Stimulated activated CD8-positive, alpha-beta memory T cell treated with anti-CD3 and anti-CD28 coated beads, Interleukin-15, amount 100 ng/mL, for 1 hour (primary cell): ENCODE data around the gene TOP1.

Source experiments
- DNase-seq: peaks from one replicate; pipeline ENCODE4 v3.0.0-alpha.2; 2020; ENCODE audit warnings: low read depth

The TOP1 gene

DNA sequence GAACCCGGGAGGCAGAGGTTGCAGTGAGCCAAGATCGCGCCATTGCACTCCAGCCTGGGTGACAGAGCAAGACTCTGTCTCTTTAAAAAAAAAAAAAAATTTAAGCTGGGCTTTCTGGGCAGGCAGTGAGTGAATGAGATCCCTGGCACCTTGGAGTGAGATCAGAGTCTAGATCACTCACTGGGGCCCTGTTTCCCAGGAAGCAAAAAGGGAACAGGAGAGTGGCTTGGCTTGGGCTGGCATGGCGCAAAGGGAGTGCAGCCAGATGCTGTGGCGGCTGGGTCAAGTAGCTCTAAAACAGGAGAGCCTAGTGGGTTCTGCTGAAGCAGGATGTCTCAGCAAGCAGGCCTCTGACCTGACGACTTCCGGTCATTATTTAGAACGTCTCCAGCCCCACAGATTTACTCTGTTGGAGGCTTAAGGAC, 119.2 kb downstream of the TOP1 start:
- DNase-seq: no peak

DNA sequence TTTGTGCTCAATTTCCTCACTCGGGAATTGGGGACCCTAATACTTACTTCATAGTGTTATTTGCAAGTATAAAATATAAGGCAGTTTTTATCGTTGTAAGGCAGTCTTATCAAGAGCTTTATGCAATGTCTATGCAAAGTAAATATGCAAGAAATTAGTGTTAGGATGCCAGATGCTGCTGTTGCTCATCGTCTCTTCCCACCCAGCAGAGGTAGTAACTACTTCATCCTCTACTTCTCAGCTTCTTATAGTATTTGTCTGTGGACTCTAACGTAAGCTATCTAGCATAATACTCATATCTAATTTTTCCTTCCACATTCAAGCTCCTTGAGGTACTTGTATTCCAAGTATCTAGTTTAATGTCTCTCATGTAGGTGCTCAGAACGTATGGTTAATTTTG, 120.3 kb downstream of the TOP1 start:
- DNase-seq: no peak

- no peak for DNase-seq
Measured at GRCh38 chr20:41150664-41151063, 122.0 kb downstream of the TOP1 start.

DNA sequence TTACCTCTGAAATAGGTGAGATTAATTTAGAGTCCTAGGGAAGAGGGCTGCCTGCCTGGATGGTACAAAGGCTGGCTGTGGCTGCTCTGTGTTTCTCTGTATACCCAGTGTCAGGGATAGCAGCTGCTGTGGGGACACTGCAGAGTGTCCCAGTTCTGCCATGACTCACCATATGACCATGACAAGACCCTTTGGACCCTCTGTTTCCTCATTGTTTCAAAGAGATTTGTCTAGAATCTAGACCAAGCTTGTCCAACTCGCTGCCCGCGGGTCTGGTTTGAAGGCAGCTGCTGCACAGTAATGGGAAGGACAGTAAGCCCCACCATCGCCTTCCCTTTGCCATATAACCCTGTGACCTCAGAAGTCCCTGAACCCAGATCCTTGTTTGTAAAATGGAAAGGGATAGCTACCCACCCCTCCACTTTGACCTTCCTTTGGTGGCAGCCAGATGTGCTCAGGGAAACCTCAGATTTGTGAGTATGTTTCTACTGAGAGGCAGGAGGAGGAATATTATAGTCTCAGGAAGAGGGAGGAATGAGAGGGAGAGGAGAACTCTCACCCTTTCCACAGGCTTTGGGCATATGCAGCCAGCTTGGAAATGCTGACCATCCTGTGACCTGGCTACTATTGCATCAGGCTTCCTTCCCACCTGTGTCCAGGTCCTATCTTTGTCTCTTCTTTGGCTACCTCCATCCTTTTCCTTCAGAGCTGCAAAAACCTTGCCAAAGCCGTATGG, 122.7 kb downstream of the TOP1 start:
- no peak for DNase-seq

- DNase-seq: no peak
Measured at GRCh38 chr20:41152108-41152757, 123.6 kb downstream of the TOP1 start.

- no peak for DNase-seq
Measured at GRCh38 chr20:41154436-41155176, 126.0 kb downstream of the TOP1 start.

GRCh38 chr20:41155261-41155660, 126.6 kb downstream of the TOP1 start:
- DNase-seq: no peak

- no peak for DNase-seq
Measured at GRCh38 chr20:41158082-41158625, 129.5 kb downstream of the TOP1 start.

- no peak for DNase-seq
Measured at GRCh38 chr20:41159547-41159946, 130.9 kb downstream of the TOP1 start.

- DNase-seq: no peak
Measured at GRCh38 chr20:41160686-41161085, 132.1 kb downstream of the TOP1 start.

DNA sequence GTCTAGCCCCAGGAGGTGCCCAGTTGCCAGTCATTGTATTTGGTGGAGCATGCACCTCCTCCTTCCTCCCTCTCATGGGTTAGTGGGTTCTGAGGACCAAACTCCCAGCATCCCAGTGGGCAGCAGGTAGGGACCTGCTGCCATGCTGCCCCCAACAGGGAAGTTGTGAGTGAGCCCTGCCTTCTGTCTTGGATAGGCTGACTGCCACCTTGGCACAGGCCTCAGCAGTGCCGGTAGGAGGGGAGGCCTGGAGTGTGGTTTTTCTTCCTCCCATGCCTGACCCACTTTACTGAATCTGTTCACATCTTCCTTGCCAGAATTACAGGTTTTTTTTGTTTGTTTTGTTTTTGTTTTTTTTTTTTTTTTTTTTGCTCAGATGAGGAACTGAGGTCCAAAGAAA, 133.3 kb downstream of the TOP1 start:
- no peak for DNase-seq

DNA sequence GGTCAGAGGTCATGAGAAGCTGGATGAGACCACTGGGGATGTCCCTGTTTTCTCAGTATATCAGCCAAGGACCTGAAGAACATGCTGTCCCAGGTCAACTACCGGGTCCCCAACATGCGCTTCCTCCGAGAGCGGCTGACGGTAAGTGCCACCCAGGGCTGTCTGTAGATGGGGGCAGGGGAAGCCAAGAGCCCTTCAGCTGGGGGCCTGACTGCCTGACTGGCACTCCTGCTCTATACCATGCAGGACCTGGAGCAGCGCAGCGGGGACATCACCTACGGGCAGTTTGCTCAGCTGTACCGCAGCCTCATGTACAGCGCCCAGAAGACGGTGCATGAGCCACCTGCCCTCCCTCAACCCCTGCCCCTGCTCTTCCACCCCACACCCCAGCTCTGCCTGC, 133.8 kb downstream of the TOP1 start:
- DNase-seq: no peak

- DNase-seq: no peak
Measured at GRCh38 chr20:41163821-41164220, 135.2 kb downstream of the TOP1 start.

DNA sequence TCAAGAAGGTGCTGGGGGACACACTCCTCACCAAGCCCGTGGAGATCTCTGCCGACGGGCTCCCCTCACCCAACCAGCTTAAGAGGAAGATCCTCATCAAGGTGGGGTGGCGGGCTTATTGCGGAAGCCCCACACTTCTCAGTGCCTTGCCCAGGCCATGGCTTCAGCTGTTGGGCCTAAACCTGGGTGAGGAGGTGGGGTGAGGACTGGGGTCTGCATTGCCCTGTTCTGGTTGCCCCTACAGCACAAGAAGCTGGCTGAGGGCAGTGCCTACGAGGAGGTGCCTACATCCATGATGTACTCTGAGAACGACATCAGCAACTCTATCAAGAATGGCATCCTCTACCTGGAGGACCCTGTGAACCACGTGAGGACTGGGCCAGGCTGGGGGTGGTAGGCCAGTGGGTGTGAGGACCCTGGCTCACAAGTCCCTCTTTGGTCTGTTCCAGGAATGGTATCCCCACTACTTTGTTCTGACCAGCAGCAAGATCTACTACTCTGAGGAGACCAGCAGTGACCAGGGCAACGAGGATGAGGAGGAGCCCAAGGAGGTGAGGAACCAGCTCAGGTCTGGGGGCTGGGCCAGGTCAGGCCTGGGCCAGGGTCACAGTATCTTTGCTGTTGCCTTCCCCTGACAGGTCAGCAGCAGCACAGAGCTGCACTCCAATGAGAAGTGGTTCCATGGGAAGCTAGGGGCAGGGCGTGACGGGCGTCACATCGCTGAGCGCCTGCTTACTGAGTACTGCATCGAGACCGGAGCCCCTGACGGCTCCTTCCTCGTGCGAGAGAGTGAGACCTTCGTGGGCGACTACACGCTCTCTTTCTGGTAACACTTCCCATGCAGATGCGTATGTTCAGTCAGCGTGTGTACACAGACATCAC, 136.6 kb downstream of the TOP1 start:
- DNase-seq: no peak

- DNase-seq: no peak
Measured at GRCh38 chr20:41166201-41167117, 137.8 kb downstream of the TOP1 start.

DNA sequence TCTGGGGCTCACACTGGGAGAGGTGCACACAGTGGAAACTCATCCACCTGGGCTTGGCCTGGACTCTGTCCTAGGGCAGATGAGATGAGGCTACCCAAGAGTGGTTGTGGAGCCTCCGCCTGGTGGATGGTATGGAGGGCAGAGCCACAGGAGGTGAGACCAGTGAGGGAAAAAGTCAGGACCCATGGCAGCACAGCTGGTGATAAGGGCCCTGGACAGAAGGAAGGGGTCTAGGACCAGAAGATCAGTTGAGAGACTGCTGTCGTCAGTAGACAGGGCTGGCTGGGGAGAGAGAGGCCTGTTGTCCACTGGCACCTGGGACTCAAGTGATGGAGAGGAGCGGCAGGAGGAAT, 138.5 kb downstream of the TOP1 start:
- no peak for DNase-seq

GRCh38 chr20:41167481-41168253, 139.0 kb downstream of the TOP1 start:
- no peak for DNase-seq

GRCh38 chr20:41168281-41169161, 139.9 kb downstream of the TOP1 start:
- no peak for DNase-seq

DNA sequence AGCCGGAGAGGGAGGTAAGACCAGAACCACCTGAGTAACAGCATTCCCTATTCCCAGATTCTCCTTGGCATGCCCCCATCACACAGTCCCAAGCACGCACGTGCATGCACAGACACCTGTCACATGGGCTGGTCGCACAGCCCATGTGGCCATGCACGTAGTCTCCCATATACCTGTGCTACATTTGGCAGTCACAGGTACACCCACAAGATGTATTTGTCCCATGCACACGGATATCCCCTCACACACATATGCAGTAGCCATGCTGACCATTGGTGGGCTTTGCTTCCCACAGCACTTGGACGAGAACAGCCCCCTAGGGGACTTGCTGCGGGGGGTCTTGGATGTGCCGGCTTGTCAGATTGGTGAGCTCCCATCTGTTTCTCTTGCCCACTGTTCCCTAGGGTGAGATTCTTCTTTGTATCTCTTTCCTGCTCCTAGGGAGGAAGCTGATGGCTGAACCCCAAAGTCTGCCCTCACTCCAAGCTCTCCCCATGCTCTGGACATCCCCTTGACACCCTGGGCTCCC, 140.6 kb downstream of the TOP1 start:
- DNase-seq: no peak
